Parathyroid adenoma (tissue), 2 donors: ENCODE data around the gene RAPGEF6.
"Not testable (repeated sequence)": the region's sequence is repeated elsewhere in the genome, so short reads cannot be mapped to it uniquely, and the experiment has no call there.

Source experiments
- H2AFZ ChIP-seq: fragments of 300-600 bp; sonication (generic); one replicate; pipeline ENCODE4 v1.7.0; 2017; ENCODE audit warnings: antibody characterized with exemption, mild to moderate bottlenecking
- H3K27ac ChIP-seq: fragments of 300-600 bp; sonication (generic); one replicate; pipeline ENCODE4 v1.7.0; 2017
- H3K27me3 ChIP-seq: fragments of 300-600 bp; sonication (generic); one replicate; pipeline ENCODE4 v1.7.0; 2017; ENCODE audit warnings: low read length; ENCODE audit not compliant: control insufficient read depth, insufficient read depth
- H3K36me3 ChIP-seq: fragments of 300-600 bp; sonication (generic); one replicate; pipeline ENCODE4 v1.7.0; 2017; ENCODE audit warnings: low read length; ENCODE audit not compliant: control insufficient read depth, insufficient read depth
- H3K4me1 ChIP-seq: fragments of 300-600 bp; sonication (generic); one replicate; pipeline ENCODE4 v1.7.0; 2017; ENCODE audit warnings: control low read depth
- H3K4me2 ChIP-seq: fragments of 300-600 bp; sonication (generic); one replicate; pipeline ENCODE4 v1.7.0; 2017; ENCODE audit warnings: low read length
- H3K4me3 ChIP-seq: fragments of 300-600 bp; sonication (generic); one replicate; pipeline ENCODE4 v1.7.0; 2017; ENCODE audit warnings: low read depth, low read length
- H3K79me2 ChIP-seq: fragments of 300-600 bp; sonication (generic); one replicate; pipeline ENCODE4 v1.7.0; 2017; ENCODE audit warnings: control low read depth
- H3K9ac ChIP-seq: fragments of 300-600 bp; sonication (generic); one replicate; pipeline ENCODE4 v1.7.0; 2017; ENCODE audit warnings: mild to moderate bottlenecking
- H3K9me3 ChIP-seq: fragments of 300-600 bp; sonication (generic); one replicate; pipeline ENCODE4 v1.7.0; 2017; ENCODE audit warnings: low read length; ENCODE audit not compliant: control insufficient read depth
- TF ChIP-seq, protein P1 (sequence below): fragments of 300-600 bp; sonication (generic); IDR thresholded peaks from one replicate; pipeline ENCODE4 v1.7.0; 2017; ENCODE audit warnings: antibody characterized with exemption, mild to moderate bottlenecking
- donor health status: primary hyperparathyroidism.

RAPGEF6 gene

DNA sequence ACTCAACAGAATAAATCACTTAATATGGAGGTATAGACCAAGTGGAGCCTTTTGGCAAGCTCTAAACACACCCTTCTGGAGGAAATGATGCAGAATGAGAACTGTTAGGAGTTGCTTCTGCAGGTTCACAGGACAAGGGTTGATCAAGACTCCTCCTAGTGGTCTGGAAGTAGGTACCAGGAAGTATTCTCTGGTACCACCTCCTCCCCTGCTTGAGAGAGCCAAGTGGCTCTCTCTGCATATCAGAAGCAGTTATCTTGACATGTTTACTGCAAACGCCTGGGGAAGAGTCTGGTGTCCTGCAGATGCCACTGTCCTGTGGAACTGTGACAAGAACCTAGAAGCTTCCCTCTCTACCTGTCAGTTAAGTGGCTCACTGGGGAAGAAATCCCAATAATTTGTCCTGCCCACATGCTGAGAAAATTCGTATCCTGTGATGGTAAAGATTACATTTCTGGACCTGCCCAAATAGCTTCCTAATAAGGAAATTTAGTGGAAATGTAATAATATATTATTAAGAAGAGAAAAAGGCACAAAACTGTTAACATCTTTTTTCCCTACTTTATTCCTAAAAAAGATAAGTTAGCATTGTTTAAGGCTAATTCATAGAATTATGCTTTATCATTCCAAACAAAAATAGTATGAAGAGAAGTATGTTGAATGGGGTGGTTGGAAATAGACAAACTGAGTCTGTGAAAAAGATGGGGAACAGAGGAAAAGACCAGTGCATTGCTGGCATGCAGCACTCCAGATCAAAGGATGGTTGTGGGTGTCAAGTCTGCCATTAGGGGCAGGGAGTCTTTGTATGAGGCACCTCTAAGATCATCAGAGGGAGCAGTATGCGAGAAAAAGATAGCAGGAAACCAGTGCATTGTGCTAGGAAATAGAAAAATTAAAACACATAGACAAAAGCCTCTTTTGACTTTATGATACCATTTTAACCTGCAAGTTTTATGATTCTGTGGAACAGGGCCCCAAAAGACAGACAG lies 252.3 kb downstream of the RAPGEF6 start:
- Histone ChIP-seq H3K9me3 (no peaks in the 10 kb centered on the region), H3K27ac (peak overlapping the region; percentile 3), H3K36me3 (no peaks in the 10 kb centered on the region), H3K9ac (no peak overlapping the region), H3K27me3 (no peaks in the 10 kb centered on the region), H3K4me2 (peak overlapping the region; percentile 22), H2AFZ (no peak overlapping the region), H3K4me1 (peaks cover 46% of the 10 kb centered on the region), H3K79me2 (no peaks in the 10 kb centered on the region), H3K4me3 (no peak overlapping the region)
- TF ChIP-seq, protein P1, sequence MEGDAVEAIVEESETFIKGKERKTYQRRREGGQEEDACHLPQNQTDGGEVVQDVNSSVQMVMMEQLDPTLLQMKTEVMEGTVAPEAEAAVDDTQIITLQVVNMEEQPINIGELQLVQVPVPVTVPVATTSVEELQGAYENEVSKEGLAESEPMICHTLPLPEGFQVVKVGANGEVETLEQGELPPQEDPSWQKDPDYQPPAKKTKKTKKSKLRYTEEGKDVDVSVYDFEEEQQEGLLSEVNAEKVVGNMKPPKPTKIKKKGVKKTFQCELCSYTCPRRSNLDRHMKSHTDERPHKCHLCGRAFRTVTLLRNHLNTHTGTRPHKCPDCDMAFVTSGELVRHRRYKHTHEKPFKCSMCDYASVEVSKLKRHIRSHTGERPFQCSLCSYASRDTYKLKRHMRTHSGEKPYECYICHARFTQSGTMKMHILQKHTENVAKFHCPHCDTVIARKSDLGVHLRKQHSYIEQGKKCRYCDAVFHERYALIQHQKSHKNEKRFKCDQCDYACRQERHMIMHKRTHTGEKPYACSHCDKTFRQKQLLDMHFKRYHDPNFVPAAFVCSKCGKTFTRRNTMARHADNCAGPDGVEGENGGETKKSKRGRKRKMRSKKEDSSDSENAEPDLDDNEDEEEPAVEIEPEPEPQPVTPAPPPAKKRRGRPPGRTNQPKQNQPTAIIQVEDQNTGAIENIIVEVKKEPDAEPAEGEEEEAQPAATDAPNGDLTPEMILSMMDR = peak; percentile 54

- Histone ChIP-seq H3K36me3 (no peaks in the 10 kb centered on the region), H3K27ac (peak overlapping the region; percentile 4), H3K9me3 (no peaks in the 10 kb centered on the region), H3K79me2 (no peaks in the 10 kb centered on the region), H3K9ac (no peak overlapping the region), H3K4me3 (no peak overlapping the region), H3K27me3 (no peaks in the 10 kb centered on the region), H3K4me1 (peaks cover 38% of the 10 kb centered on the region), H3K4me2 (peak overlapping the region; percentile 1), H2AFZ (no peak overlapping the region)
- TF ChIP-seq, protein P1 = no peak
These were observed 253.3 kb downstream of the RAPGEF6 start for GRCh38 chr5:131381777-131382176.

DNA sequence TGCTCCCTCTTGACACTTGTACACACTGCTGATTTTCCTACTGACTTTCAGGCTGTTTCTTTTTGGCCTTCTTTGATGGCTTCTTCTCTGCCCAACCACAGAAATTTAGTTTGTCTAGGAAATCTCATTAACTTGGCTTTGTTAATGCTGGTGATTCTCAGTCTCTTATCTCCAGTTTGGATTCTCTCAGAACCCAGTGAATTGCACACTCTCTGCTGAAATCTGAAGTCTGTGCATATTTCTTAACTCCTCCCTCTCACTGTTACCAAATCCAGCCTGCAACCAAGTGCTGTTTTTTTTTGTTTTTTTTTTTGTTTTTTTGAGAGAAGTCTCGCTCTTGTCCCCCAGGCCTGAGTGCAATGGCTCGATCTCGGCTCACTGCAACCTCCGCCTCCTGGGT lies 254.0 kb downstream of the RAPGEF6 start:
- peaks cover 33% of the 10 kb centered on the region for H3K4me1 ChIP-seq
- no peak overlapping the region for H3K4me2 ChIP-seq
- H3K4me3 ChIP-seq = no peak overlapping the region
- H3K27ac ChIP-seq = peak overlapping the region; percentile 5
- H3K79me2 ChIP-seq = no peaks in the 10 kb centered on the region
- no peak overlapping the region for H2AFZ ChIP-seq
- no peaks in the 10 kb centered on the region for H3K36me3 ChIP-seq
- H3K27me3 ChIP-seq = no peaks in the 10 kb centered on the region
- H3K9me3 ChIP-seq = no peaks in the 10 kb centered on the region
- H3K9ac ChIP-seq = no peak overlapping the region
- TF ChIP-seq, protein P1 = no peak

DNA sequence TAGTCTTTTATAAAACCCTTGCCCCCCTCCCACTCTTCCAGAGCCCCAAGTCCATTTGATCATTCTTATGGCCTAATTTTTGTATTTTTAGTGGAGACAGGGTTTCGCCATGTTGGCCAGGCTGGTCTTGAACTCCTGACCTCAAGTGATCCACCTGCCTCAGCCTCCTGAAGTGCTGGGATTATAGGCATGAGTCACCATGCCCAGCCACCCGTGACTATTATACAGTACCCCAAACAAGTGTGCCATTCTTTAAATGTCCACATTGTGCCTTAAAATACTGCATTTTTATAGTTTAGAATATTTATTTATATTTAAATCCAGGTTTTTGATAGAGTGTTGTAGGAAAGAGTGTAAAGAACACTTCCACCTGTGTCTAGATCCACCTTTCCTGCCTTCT lies 254.8 kb downstream of the RAPGEF6 start:
- peak overlapping the region; percentile 43 for H3K27ac ChIP-seq
- peaks cover 30% of the 10 kb centered on the region for H3K4me1 ChIP-seq
- H3K9ac ChIP-seq, H3K9me3 ChIP-seq, H3K4me3 ChIP-seq, H3K36me3 ChIP-seq, H3K79me2 ChIP-seq, H3K27me3 ChIP-seq, H3K4me2 ChIP-seq, H2AFZ ChIP-seq: not testable (repeated sequence)

DNA sequence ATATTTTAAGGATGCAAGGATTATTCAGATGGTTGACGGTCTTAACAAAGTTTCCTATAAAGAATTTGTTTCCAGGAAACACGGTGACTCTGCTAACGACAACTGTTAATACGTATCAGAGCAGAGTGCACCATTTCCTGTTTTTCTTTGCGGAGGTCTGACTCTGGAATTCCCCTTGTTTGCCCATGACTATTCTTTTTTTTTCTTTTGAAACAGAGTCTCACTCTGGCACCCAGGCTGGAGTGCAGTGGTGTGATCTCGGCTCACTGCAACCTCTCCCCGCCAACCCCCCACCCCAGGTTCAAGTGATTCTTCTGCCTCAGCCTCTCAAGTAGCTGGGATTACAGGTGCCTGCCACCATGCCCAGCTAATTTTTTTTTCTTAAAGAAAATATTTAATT lies 255.3 kb downstream of the RAPGEF6 start:
- Histone ChIP-seq H3K27me3 (no peaks in the 10 kb centered on the region), H3K27ac (peak overlapping the region; percentile 67), H3K9ac (no peak overlapping the region), H3K9me3 (no peaks in the 10 kb centered on the region), H3K79me2 (no peaks in the 10 kb centered on the region), H3K4me1 (peaks cover 29% of the 10 kb centered on the region), H3K36me3 (no peaks in the 10 kb centered on the region), H3K4me2 (no peak overlapping the region), H3K4me3 (no peak overlapping the region), H2AFZ (no peak overlapping the region)
- TF ChIP-seq, protein P1 = no peak
